ENCODE results near the gene PLA2G6.

Gene PLA2G6

DNA sequence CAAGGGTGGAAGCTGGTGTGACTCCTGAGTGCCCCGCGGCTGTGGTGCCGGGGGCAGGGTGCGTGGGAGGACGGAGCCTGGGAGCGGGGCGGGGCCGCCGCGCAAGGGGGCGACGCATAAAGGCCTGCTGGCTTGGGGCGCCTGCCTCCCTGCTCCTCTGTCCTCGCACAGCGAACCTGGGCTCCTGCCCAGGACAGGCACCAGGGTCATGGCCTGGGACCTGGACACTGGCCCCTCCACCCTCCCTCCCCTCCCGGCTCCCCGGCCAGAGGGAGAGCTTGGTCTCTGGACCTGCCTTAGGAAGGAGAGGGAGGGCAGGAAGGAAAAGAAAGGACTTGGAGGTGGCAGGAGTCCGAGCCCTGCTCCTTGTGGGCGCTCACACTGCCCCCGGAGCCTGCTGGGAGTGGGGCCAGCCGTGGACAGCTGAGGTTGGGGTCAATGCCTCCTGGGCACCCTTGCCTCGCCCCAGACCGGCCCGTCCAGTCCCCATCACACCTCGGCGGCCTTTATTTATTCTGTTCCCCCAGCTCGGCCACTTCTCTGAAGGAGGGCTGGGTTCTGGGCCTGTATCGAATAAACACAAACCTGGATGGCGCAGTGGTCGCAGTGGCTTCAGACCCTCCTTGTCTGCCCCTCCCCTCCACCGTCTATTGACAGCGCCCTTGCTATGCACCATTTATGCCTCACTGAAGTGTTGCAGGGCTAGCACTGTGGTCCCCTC, 106.4 kb downstream of the PLA2G6 start:
- no peak for FAIRE-seq
- TF ChIP-seq POLR2A (IDR thresholded peaks at IDR 0.05; ENCODE audit: low read depth, low read length), result no peak
- no peak for DNase-seq (ENCODE audit: insufficient read length, low spot score)

DNA sequence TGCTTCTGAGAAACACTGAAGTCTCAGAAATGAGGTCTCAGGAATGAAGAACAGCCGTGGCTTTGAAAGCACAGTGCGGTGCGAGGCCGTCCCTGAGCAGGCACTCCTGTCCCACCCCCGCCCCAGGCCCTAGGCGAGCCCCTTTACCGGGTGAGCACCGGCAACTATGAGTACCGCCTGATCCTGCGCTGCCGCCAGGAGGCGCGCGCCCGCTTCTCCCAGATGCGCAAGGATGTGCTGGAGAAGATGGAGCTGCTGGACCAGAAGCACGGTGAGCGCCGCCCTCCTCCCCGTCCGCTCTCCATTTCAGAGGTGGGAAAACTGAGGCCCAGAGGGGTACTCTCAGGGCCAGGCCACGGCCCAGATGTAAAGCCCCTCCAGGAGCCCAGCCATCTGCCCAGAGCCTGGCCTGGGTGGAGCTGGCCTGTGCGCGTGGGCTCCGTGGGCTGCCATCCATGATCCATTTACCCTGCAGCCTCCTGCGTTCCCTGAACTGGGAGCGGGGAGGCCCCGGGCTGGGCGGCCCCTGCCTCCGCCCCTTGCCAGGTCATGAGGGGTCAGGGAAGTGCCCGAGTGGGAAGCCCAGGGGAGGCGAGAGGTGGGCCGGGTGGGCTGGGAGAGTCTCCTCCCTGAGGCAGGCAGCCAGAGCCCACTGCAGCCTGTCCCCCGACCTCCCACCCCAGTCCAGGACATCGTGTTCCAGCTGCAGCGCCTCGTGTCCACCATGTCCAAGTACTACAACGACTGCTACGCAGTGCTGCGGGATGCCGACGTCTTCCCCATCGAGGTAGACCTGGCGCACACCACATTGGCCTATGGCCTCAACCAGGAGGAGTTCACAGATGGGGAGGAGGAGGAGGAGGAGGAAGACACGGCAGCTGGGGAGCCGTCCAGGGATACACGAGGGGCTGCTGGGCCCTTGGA, 107.2 kb downstream of the PLA2G6 start:
- no peak for TF ChIP-seq POLR2A (IDR thresholded peaks at IDR 0.05; ENCODE audit: low read depth, low read length)
- FAIRE-seq (no peak), DNase-seq (ENCODE audit: insufficient read length, low spot score) (no peak)

DNA sequence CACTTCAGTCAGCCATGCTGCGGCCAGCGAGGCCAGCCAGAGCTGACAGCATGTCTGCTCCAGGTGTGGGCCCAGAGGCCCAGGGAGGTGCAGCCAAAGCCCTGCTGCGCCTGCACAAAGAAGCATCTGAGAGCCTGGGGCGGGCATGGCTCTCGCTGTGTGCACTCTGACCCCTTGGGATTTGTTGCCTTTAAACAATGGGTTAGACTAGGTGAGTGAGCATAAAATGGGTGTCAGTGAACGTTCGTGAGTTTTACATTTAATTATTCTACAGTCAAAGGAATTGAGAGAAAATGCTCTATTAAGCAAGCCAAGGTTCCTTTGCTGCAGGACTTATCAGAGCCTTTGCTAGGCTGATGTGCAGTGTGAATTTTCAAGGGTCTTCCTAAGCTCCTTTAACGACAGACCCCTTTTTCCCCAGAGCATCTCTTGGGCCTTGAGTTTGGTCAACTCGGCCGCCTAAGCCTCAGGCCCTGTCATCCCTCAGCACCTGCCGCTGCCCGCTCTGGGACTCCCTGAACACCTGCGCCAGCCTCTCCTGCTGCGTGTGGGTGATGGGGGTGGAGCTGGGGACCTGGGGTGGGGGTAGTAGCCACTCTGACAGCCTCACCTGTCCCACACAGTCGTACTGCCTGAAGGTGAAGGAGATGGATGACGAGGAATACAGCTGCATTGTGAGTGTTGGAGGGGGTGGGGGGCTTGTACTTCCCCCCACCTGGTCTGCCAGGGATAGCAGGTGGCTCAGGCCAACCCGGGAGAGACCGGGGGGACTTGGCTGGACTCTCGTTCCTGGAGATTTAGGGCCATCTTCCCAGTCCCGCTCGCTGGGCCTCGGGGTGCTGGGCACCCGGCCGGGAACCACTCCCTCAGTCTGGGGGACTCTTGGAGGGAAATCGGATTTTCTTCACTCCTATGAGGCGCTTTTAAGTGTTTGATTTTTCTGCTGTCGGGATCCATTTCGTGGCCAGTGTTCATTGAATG, 108.2 kb downstream of the PLA2G6 start:
- DNase-seq (ENCODE audit: insufficient read length, low spot score) (no peak), FAIRE-seq (no peak)
- TF ChIP-seq POLR2A (IDR thresholded peaks at IDR 0.05; ENCODE audit: low read depth, low read length), result no peak

GRCh38 chr22:38072322-38073149, 109.1 kb downstream of the PLA2G6 start:
- FAIRE-seq (no peak), DNase-seq (ENCODE audit: insufficient read length, low spot score) (no peak)
- TF ChIP-seq POLR2A (IDR thresholded peaks at IDR 0.05; ENCODE audit: low read depth, low read length), result no peak

- FAIRE-seq (no peak), DNase-seq (ENCODE audit: insufficient read length, low spot score) (no peak)
- TF ChIP-seq POLR2A (IDR thresholded peaks at IDR 0.05; ENCODE audit: low read depth, low read length), result no peak
Measured at GRCh38 chr22:38071421-38072321, 110.0 kb downstream of the PLA2G6 start.

DNA sequence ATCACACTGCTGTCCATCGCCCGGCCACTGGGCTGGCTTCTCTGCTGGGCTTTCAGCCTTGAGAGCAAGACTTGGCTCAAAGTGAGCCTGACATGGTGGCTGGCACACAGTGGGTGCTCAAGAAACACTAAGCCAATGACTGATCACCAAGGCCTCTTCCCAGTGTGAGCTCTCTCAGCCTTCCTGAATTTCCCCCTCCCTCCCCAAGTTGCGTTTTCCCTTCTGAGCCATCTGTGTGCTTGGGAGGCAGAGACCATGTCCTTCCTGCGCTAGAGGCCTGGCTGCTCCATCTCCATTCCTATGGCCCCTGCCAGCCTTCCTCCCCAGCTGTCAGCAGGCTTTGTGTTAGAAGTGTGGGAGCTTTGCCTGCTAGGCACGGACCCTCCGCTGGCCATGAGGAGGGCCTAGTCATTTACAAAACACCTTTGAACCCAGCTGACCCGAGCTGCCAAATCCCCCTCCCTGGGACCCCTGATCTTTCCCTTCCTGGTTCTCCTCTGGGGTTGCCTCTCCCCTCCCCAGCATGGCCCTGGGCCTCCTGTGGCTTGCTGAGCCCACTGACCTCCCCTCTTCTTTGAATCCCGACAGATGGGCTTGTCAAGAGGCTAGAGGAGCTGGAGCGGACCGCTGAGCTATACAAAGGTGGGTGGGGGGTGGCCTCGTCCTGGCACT, 111.2 kb downstream of the PLA2G6 start:
- no peak for TF ChIP-seq POLR2A (IDR thresholded peaks at IDR 0.05; ENCODE audit: low read depth, low read length)
- no peak for DNase-seq (ENCODE audit: insufficient read length, low spot score)
- FAIRE-seq, result no peak

DNA sequence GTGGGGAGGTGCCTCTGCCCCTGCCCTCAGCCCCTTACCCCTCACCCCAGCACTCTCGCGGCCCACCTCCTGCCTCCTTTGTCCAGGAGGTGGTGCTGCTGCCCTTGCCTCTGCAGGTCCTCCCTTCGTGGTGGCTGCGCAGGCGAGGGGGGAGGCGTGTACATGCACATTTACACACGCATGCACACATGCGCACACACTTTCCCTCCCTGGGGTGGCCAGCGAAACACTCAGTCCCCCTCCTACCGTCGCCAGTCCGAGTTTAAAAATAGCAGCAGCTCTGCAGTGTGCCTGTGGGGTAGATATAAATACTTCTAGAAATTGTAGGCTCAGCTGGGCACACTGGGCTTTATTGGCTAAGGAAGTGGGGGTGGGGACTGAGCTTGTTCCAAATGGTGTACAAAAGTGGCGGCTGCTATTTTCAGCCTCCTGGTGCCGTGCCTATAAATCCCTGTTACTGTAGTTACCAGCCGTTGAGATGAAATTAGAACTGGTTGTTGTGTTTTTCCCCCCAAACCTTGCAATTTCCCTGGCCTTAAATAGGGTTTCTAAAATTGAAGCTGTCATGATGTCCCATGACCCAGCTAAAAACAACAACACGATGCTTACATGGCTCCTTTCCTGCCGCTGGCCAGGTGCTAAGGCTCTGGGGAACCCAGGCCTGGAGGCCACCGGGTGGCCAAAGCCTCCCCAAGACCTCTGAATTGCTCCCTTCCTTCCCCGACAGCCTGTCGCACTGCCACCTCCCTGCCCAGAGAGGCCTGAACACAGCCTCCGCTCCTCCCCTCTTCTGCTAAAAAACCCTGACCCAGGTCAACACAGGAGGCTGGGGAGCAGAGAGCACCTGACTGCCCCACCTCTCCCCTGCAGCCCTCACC, 112.0 kb downstream of the PLA2G6 start:
- no peak for FAIRE-seq
- no peak for TF ChIP-seq POLR2A (IDR thresholded peaks at IDR 0.05; ENCODE audit: low read depth, low read length)
- DNase-seq (ENCODE audit: insufficient read length, low spot score), result no peak

- no peak for TF ChIP-seq POLR2A (IDR thresholded peaks at IDR 0.05; ENCODE audit: low read depth, low read length)
- FAIRE-seq, result no peak
- DNase-seq (ENCODE audit: insufficient read length, low spot score), result no peak
Measured at GRCh38 chr22:38068641-38069371, 112.8 kb downstream of the PLA2G6 start.

DNA sequence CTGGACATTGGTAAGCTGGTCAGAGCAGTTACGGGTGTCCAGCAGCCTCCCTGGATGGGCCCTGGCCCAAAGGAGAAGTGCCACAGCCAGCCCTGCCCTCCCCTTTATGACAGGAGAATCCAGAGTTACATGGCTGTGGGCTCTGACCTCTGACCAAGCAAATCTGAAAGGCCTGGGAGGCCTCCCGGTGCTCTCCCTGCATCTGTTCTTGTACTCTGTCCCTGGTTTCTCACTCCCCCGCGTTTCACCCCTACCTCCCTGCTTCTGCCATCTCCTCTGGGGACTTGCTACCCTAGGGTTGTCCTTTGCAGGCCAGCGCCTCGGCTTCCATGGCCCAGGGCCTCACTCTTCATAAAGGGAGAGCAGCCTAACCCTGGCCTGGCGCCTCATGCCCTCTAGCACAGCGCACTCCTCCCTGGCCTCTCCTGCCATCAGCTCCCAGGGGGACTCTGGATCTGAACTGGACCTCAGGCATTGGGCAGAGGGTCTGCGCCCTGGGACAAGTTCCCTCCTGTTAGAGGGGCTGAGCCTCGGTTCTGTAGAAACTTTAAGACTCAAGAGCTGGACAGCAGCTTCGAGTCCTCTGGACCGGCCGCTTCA, 113.8 kb downstream of the PLA2G6 start:
- FAIRE-seq, result no peak
- TF ChIP-seq POLR2A (IDR thresholded peaks at IDR 0.05; ENCODE audit: low read depth, low read length), result no peak
- no peak for DNase-seq (ENCODE audit: insufficient read length, low spot score)

DNA sequence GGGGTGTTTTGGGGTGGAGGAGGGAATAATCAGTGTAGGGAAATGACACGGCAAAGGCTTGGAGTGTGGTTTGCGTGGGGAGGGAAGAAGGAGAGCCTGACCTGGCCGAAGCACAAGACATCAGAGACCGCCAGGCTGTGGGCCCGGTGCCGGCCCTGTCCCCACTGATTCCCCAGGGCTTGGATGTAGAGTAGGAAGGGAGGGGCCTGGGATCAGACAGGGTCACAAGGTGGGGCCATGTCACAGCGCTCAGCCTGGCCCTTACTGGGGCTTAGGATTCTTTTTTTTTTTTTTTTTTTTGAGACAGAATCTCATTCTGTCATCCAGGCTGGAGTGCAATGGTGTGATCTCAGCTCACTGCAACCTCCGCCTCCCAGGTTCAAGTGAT, 114.6 kb downstream of the PLA2G6 start:
- FAIRE-seq, result no peak
- no peak for DNase-seq (ENCODE audit: insufficient read length, low spot score)
- TF ChIP-seq POLR2A (IDR thresholded peaks at IDR 0.05; ENCODE audit: low read depth, low read length), result no peak
